Large intestine (tissue), 3 donors: ENCODE results near the gene ZNF324. TPM values are rescaled to one million over a fixed set of nuclear protein-coding genes. Genes with fewer than 3 reads are reported as not detected.
"Not testable (repeated sequence)": the region's sequence is repeated elsewhere in the genome, so short reads cannot be mapped to it uniquely, and the experiment has no call there.

Source experiments
- DNase-seq, 2 donors: peaks; one replicate each; pipeline versions ENCODE4 v3.0.0 to v3.0.0-alpha.2; 2013
- H3K27ac ChIP-seq: one replicate; pipeline ENCODE4 v1.5.1; 2013; ENCODE audit warnings: low read length
- H3K27me3 ChIP-seq: 2 replicates; pipeline ENCODE4 v1.6.1; 2013; ENCODE audit warnings: low read length; ENCODE audit not compliant: control insufficient read depth, insufficient read depth
- H3K36me3 ChIP-seq: 2 replicates; pipeline ENCODE4 v1.6.1; 2013; ENCODE audit warnings: low read length; ENCODE audit not compliant: control insufficient read depth, insufficient read depth
- H3K4me1 ChIP-seq: one replicate; pipeline ENCODE4 v1.6.1; 2013; ENCODE audit warnings: low read length; ENCODE audit not compliant: control insufficient read depth, insufficient read depth
- H3K4me3 ChIP-seq: one replicate; pipeline ENCODE4 v1.5.1; 2013; ENCODE audit warnings: low read length
- H3K9me3 ChIP-seq: one replicate; pipeline ENCODE4 v1.6.1; 2013; ENCODE audit warnings: mild to moderate bottlenecking, low read depth, low read length, moderate library complexity; ENCODE audit not compliant: control insufficient read depth
- WGBS: methylation state at CpG from one replicate; pipeline ENCODE4 v1.1.5; 2013; ENCODE audit warnings: low lambda C conversion rate; ENCODE audit not compliant: insufficient coverage; 5-methylcytosine and 5-hydroxymethylcytosine counted together
- polyA plus RNA-seq: library from polyadenylated mRNA; unstranded; fragments of 120-200 nt; gene quantifications from one replicate; pipeline ENCODE4 v1.2.1, GENCODE V29; 2013

ZNF324 gene
- polyA plus RNA-seq, 1 donor, result 6.0 TPM

DNA sequence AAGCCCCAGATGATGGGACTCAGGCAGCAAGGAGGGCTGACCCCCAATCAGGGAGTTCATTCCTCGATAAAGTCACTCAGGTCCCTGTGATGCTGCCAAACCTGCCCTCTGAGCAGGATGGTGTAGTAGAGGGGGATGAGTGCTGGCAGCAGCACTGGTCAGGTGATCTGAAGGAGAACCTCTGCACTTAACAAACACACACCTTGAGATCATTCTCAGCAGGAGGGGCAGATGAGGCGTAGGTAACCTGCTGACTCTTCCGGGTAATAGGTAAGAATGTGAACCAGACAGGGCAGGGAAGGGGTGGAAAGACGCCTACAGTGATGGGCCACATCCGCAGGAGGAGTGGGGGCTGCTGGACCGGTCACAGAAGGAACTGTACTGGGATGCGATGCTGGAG, 12.4 kb downstream of the ZNF324 start:
- no peak overlapping the region for H3K4me3 ChIP-seq
- DNase-seq, result no peak
- 100% methylated on average over 3 of the region's 7 CpGs for WGBS
- H3K27ac ChIP-seq, result no peak overlapping the region
- no peaks in the 10 kb centered on the region for H3K27me3 ChIP-seq
- H3K36me3 ChIP-seq, result peaks cover 28% of the 10 kb centered on the region
- H3K4me1 ChIP-seq, result peaks cover 12% of the 10 kb centered on the region
- no peaks in the 10 kb centered on the region for H3K9me3 ChIP-seq

DNA sequence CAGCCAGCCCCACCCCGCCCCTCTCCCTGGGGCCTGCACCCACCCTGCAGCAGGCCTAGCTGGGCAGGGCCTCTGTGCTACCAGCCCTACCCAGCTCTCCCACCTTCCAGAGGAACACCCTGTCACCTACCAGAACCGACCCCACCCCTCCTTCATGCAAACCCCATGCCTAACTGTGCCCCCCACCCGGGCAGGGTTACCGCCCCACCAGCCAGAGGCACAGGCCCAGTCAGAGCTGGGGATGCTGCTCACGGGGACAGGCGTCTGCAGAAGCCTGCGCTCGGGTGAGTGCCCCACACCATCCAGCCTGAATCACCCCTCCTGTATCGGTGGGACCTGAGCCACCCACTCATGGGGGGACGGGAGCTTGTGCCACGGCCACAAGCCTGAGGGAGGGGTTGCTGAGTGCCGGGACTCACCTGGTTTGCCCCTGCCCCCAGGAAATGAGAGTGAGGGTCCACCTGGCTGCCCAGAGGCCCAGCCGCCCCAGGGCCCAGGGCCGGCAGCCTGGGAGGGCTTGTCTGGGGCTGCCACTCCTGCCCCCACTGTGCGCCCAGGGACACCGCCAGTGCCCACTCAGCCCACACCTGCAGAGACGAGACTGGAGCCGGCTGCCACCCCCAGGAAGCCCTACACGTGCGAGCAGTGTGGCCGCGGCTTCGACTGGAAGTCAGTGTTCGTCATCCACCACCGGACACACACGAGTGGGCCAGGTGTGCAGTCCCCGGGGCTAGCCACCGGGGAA, 13.0 kb downstream of the ZNF324 start:
- Histone ChIP-seq H3K36me3 (peaks cover 28% of the 10 kb centered on the region), H3K27me3 (no peaks in the 10 kb centered on the region), H3K4me3 (no peak overlapping the region), H3K9me3 (no peaks in the 10 kb centered on the region), H3K27ac (no peak overlapping the region), H3K4me1 (peaks cover 12% of the 10 kb centered on the region)
- DNase-seq, result no peak
- no CpG with 5 or more reads among the region's 28 CpGs for WGBS

GRCh38 chr19:58480481-58480830, 13.6 kb downstream of the ZNF324 start:
- H3K4me3 ChIP-seq, result no peak overlapping the region
- no peaks in the 10 kb centered on the region for H3K9me3 ChIP-seq
- peaks cover 28% of the 10 kb centered on the region for H3K36me3 ChIP-seq
- peaks cover 7% of the 10 kb centered on the region for H3K4me1 ChIP-seq
- WGBS, result no CpG with 5 or more reads among the region's 20 CpGs
- DNase-seq, result no peak
- H3K27me3 ChIP-seq, result no peaks in the 10 kb centered on the region
- no peak overlapping the region for H3K27ac ChIP-seq

- no peaks in the 10 kb centered on the region for H3K9me3 ChIP-seq
- H3K27me3 ChIP-seq, result no peaks in the 10 kb centered on the region
- H3K4me1 ChIP-seq, result peaks cover 7% of the 10 kb centered on the region
- no CpG with 5 or more reads among the region's 2 CpGs for WGBS
- H3K4me3 ChIP-seq, result no peak overlapping the region
- no peak for DNase-seq
- peaks cover 28% of the 10 kb centered on the region for H3K36me3 ChIP-seq
- no peak overlapping the region for H3K27ac ChIP-seq
These were observed 14.0 kb downstream of the ZNF324 start for GRCh38 chr19:58480831-58481230.

DNA sequence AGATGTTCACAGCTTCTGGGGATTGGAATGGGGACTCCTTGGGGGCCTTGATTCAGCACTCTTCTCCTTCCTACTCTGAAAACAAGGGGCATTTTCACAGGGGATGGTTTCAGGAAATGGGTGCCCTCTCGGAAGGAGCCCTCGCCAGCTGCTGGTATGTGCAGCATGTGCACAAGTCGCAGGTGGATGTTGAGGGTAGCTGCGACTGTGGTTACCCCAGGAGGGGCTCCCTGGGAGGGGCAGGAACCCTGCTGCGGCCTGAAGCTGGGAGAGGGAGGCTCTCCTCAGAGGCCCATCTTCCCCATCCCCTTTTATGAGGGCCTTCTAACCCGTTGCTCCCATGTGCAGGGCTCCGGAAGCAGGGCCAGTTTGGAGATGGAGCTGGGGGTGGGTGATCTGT, 15.5 kb downstream of the ZNF324 start:
- Histone ChIP-seq H3K27ac (no peak overlapping the region), H3K4me3 (no peak overlapping the region), H3K36me3 (peaks cover 28% of the 10 kb centered on the region), H3K9me3 (no peaks in the 10 kb centered on the region), H3K4me1 (no peaks in the 10 kb centered on the region), H3K27me3 (no peaks in the 10 kb centered on the region)
- no peak for DNase-seq
- no CpG with 5 or more reads among the region's 7 CpGs for WGBS

GRCh38 chr19:58483776-58484175, 16.9 kb downstream of the ZNF324 start:
- 63% methylated on average over 1 of the region's 2 CpGs for WGBS
- no peaks in the 10 kb centered on the region for H3K9me3 ChIP-seq
- H3K4me3 ChIP-seq, result no peak overlapping the region
- peaks cover 21% of the 10 kb centered on the region for H3K36me3 ChIP-seq
- no peaks in the 10 kb centered on the region for H3K4me1 ChIP-seq
- no peak for DNase-seq
- no peak overlapping the region for H3K27ac ChIP-seq
- no peaks in the 10 kb centered on the region for H3K27me3 ChIP-seq

GRCh38 chr19:58484349-58484748, 17.5 kb downstream of the ZNF324 start:
- H3K27ac ChIP-seq, H3K4me3 ChIP-seq, H3K9me3 ChIP-seq, H3K27me3 ChIP-seq, DNase-seq, H3K4me1 ChIP-seq: not testable (repeated sequence)
- WGBS, result 100% methylated on average over 1 of the region's 5 CpGs
- peaks cover 21% of the 10 kb centered on the region for H3K36me3 ChIP-seq

DNA sequence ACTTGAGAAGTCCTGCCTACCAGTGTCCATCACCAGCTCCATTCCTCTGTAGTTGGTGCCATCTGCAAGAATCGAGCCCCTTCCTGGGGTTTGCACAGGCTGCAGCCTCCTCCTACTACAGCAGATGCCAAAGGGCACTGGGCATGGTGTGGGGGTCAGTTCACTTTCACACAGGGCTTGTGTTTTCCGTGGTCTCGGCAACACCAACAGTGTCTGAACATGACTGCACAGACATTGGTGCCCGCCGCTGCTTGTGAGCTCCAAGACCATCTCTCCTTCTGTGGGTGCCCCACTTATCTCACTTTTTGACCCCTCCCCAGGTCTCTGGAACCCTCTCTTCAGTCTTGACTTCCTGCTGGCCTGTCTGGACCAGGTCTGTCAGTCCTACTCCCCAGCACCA, 24.5 kb downstream of the ZNF324 start:
- H3K27ac ChIP-seq, result no peak overlapping the region
- no CpG with 5 or more reads among the region's 5 CpGs for WGBS
- H3K36me3 ChIP-seq, result no peaks in the 10 kb centered on the region
- no peaks in the 10 kb centered on the region for H3K9me3 ChIP-seq
- no peaks in the 10 kb centered on the region for H3K27me3 ChIP-seq
- no peaks in the 10 kb centered on the region for H3K4me1 ChIP-seq
- no peak overlapping the region for H3K4me3 ChIP-seq
- DNase-seq, result no peak

GRCh38 chr19:58492265-58492664, 25.4 kb downstream of the ZNF324 start:
- Histone ChIP-seq H3K36me3 (no peaks in the 10 kb centered on the region), H3K27ac (no peak overlapping the region), H3K4me1 (no peaks in the 10 kb centered on the region), H3K27me3 (no peaks in the 10 kb centered on the region), H3K4me3 (no peak overlapping the region), H3K9me3 (no peaks in the 10 kb centered on the region)
- WGBS, result no CpG with 5 or more reads among the region's 14 CpGs
- DNase-seq, result no peak

GRCh38 chr19:58497634-58498170, 30.8 kb downstream of the ZNF324 start:
- DNase-seq, result no peak
- Histone ChIP-seq H3K9me3 (peaks cover 11% of the 10 kb centered on the region), H3K27ac (no peak overlapping the region), H3K4me1 (peaks cover 5% of the 10 kb centered on the region), H3K4me3 (no peak overlapping the region), H3K36me3 (no peaks in the 10 kb centered on the region), H3K27me3 (no peaks in the 10 kb centered on the region)
- no CpG with 5 or more reads among the region's 8 CpGs for WGBS
